OCI-LY7 (cell line): ENCODE measurements around the gene MAP3K3. TPM values are rescaled to one million over a fixed set of nuclear protein-coding genes. Genes with fewer than 3 reads are reported as not detected.

Source experiments
- BruUV-seq: library from RNA; stranded (reverse); fragments of 400-500 nt; replicated peaks from 2 replicates; lab custom pipeline; 2021; lab: Mats Ljungman, UMichigan
- CTCF ChIA-PET: fragments of 300-600 bp; sonication (Branson Sonifier 250); formaldehyde crosslinking; loops from one replicate; lab custom pipeline; 2022; ENCODE audit warnings: antibody characterized with exemption; ENCODE audit not compliant: unreplicated experiment; lab: Charles Lee
- POLR2A ChIA-PET: fragments of 300-600 bp; sonication (Branson Sonifier 250); formaldehyde crosslinking; loops from one replicate; lab custom pipeline; 2022; ENCODE audit warnings: antibody characterized with exemption; lab: Charles Lee
- DNase-seq: peaks from one replicate; pipeline ENCODE4 v3.0.0-alpha.2; 2015; ENCODE audit warnings: low spot score
- H2AFZ ChIP-seq: fragments of 200-600 bp; sonication (generic), shearing (Covaris generic); 2 replicates; pipeline ENCODE4 v1.6.1; 2014; ENCODE audit warnings: mild to moderate bottlenecking, antibody characterized with exemption, low read length, moderate library complexity
- H3K27ac ChIP-seq: fragments of 200-600 bp; sonication (generic); 2 replicates; pipeline ENCODE4 v1.5.1; 2014; ENCODE audit warnings: mixed run types, low read depth, mild to moderate bottlenecking, moderate library complexity, low read length, inconsistent platforms; ENCODE audit not compliant: poor library complexity, severe bottlenecking
- H3K36me3 ChIP-seq: fragments of 200-600 bp; sonication (generic); 2 replicates; pipeline ENCODE4 v1.6.1; 2014; ENCODE audit warnings: mild to moderate bottlenecking, antibody characterized with exemption, low read length, moderate library complexity, mixed read lengths; ENCODE audit not compliant: insufficient read depth
- H3K4me1 ChIP-seq: fragments of 200-600 bp; sonication (generic); 2 replicates; pipeline ENCODE4 v1.5.1; 2014; ENCODE audit warnings: mild to moderate bottlenecking, low read length; ENCODE audit not compliant: insufficient read depth, poor library complexity, severe bottlenecking
- H3K4me2 ChIP-seq: fragments of 200-600 bp; sonication (generic); 2 replicates; pipeline ENCODE4 v1.6.1; 2014; ENCODE audit warnings: mild to moderate bottlenecking, low read length
- H3K4me3 ChIP-seq: fragments of 200-600 bp; sonication (generic); 2 replicates; pipeline ENCODE4 v1.5.1; 2014; ENCODE audit warnings: mild to moderate bottlenecking, low read depth, low read length; ENCODE audit not compliant: poor library complexity, severe bottlenecking
- H3K79me2 ChIP-seq: fragments of 200-600 bp; sonication (generic); 2 replicates; pipeline ENCODE4 v1.6.1; 2016; ENCODE audit warnings: low read depth, mild to moderate bottlenecking, low read length, moderate library complexity, mixed read lengths; ENCODE audit not compliant: insufficient read depth
- H3K9me2 ChIP-seq: fragments of 200-600 bp; sonication (generic); 2 replicates; pipeline ENCODE4 v1.6.1; 2016; ENCODE audit warnings: mild to moderate bottlenecking, low read length, mixed read lengths; ENCODE audit not compliant: insufficient read depth
- H3K9me3 ChIP-seq: fragments of 200-600 bp; sonication (generic); 2 replicates; pipeline ENCODE4 v1.6.1; 2014; ENCODE audit warnings: mild to moderate bottlenecking, mixed run types, low read length, mixed read lengths
- H4K20me1 ChIP-seq: fragments of 200-600 bp; sonication (generic); 2 replicates; pipeline ENCODE4 v1.6.1; 2014; ENCODE audit warnings: mild to moderate bottlenecking, antibody characterized with exemption, low read length, moderate library complexity, mixed read lengths; ENCODE audit not compliant: insufficient read depth
- EZH2phosphoT487 ChIP-seq: fragments of 200-600 bp; sonication (generic); IDR thresholded peaks from 2 replicates; pipeline ENCODE4 v1.6.1; 2018; ENCODE audit warnings: low read depth, borderline replicate concordance, mild to moderate bottlenecking, mixed run types, antibody characterized with exemption, low read length, moderate library complexity, mixed read lengths
- intact Hi-C: fragments of 100-400 bp; cut with micrococcal nuclease; formaldehyde crosslinking; loops from one replicate; pipeline ENCODE4 v1.10.0; 2022; ENCODE audit not compliant: unreplicated experiment
- total RNA-seq, 2 experiments: library from RNA; depleted of rRNA in 1 of 2; stranded (reverse); fragments of >200 nt in 1 of 2; shearing (Covaris generic) in 1 of 2; gene quantifications; 2 replicates each; pipeline ENCODE4 v1.2.3, GENCODE V29; 2014 to 2022
- TF ChIP-seq, protein P1 (sequence below): fragments of 200-600 bp; sonication (generic); conservative IDR thresholded peaks from 2 replicates; pipeline ENCODE4 v1.5.1; 2014; ENCODE audit warnings: mild to moderate bottlenecking, antibody characterized with exemption, low read length, moderate library complexity, mixed read lengths

The MAP3K3 gene
- total RNA-seq, 2 experiments from 2014 or later, result 26.0 to 29.0 TPM

DNA sequence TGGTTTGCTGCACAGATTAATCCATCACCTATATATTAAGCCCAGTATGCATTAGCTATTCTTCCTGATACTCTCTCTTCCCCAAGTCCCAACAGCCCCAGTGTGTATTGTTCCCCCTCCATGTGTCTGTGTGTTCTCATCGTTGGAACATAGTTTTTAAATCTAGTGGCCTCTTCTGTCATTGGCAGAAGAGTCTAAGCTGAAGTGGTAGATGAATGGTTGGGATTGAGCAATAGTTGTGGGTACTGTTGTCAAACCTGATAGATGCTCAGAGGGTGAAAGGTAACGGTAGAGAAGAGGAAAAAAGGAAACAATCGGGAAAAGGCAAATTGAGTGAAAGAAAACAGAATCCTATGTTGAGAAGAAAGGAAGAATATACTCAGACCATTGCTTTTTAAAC, 29.9 kb downstream of the MAP3K3 start:
- TF ChIP-seq, protein P1, sequence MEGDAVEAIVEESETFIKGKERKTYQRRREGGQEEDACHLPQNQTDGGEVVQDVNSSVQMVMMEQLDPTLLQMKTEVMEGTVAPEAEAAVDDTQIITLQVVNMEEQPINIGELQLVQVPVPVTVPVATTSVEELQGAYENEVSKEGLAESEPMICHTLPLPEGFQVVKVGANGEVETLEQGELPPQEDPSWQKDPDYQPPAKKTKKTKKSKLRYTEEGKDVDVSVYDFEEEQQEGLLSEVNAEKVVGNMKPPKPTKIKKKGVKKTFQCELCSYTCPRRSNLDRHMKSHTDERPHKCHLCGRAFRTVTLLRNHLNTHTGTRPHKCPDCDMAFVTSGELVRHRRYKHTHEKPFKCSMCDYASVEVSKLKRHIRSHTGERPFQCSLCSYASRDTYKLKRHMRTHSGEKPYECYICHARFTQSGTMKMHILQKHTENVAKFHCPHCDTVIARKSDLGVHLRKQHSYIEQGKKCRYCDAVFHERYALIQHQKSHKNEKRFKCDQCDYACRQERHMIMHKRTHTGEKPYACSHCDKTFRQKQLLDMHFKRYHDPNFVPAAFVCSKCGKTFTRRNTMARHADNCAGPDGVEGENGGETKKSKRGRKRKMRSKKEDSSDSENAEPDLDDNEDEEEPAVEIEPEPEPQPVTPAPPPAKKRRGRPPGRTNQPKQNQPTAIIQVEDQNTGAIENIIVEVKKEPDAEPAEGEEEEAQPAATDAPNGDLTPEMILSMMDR, result no peak
- no peak for TF ChIP-seq EZH2phosphoT487
- BruUV-seq, result no TSS peak
- DNase-seq, result no peak
- ChIA-PET POLR2A (no interaction called here), CTCF (no interaction called here)
- intact Hi-C loops, result no loop called here
- H3K4me1 ChIP-seq, result peaks cover 2% of the 10 kb centered on the region
- peaks cover 24% of the 10 kb centered on the region for H3K36me3 ChIP-seq
- H3K4me3 ChIP-seq, result no peak overlapping the region
- H3K79me2 ChIP-seq, result no peaks in the 10 kb centered on the region
- no peaks in the 10 kb centered on the region for H3K9me2 ChIP-seq
- no peak overlapping the region for H3K27ac ChIP-seq
- no peak overlapping the region for H3K4me2 ChIP-seq
- no peak overlapping the region for H2AFZ ChIP-seq
- H3K9me3 ChIP-seq, result no peaks in the 10 kb centered on the region
- H4K20me1 ChIP-seq, result no peaks in the 10 kb centered on the region

DNA sequence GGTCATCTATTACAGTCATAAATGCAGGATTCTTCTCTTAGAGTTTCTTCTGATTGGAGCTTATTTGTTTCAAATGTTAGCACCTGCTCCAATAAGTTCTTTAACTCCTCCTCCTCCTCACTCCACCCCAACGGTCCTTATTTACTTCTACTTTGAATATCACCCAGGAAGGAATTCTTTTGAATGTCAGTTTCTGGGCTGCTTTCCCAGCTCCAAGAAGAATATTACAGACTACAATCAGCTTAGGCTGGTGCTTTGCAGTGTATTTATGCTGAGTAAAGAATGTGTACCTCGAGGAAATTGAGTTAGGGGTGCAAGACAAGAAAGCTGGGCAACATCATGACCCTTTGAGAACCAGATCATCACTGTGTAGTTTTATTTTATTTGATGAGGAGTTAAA, 30.8 kb downstream of the MAP3K3 start:
- TF ChIP-seq, protein P1, result no peak
- no peak for TF ChIP-seq EZH2phosphoT487
- DNase-seq, result no peak
- Histone ChIP-seq H3K4me1 (no peaks in the 10 kb centered on the region), H3K9me3 (no peaks in the 10 kb centered on the region), H3K79me2 (no peaks in the 10 kb centered on the region), H2AFZ (no peak overlapping the region), H3K4me2 (no peak overlapping the region), H3K27ac (no peak overlapping the region), H3K9me2 (no peaks in the 10 kb centered on the region), H3K36me3 (peaks cover 24% of the 10 kb centered on the region), H4K20me1 (no peaks in the 10 kb centered on the region), H3K4me3 (no peak overlapping the region)
- no TSS peak for BruUV-seq
- intact Hi-C loops, result no loop called here
- ChIA-PET CTCF (no interaction called here), POLR2A (interaction anchor here (0.7 to 2.0 kb wide), 2 partner anchors 13 to 997 kb away, joined by 3 to 8 read pairs; no protein-coding TSS in a partner anchor)

DNA sequence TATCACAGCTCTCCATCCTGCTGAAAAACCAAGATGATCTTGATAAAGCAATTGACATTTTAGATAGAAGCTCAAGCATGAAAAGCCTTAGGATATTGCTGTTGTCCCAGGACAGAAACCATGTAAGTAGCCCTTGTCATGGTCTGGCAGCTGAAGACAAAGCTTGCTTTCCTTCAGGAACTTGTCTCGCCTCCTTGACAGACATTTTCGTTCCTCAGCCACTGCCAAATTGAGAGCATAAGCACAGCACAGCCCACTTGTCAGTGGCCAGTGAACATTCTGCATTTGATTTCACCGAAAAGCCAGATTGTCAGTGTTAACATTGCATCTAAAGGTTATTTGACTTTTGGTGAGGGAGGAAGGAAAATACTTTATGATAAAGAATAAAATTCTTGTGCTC, 35.6 kb downstream of the MAP3K3 start:
- no peak overlapping the region for H3K4me3 ChIP-seq
- no peak overlapping the region for H3K27ac ChIP-seq
- H3K4me2 ChIP-seq, result no peak overlapping the region
- CTCF ChIA-PET, result no interaction called here
- H4K20me1 ChIP-seq, result no peaks in the 10 kb centered on the region
- TF ChIP-seq, protein P1, result no peak
- no peak for TF ChIP-seq EZH2phosphoT487
- H3K9me3 ChIP-seq, result no peaks in the 10 kb centered on the region
- DNase-seq, result no peak
- H2AFZ ChIP-seq, result no peak overlapping the region
- POLR2A ChIA-PET, result no interaction called here
- intact Hi-C loops, result no loop called here
- no peaks in the 10 kb centered on the region for H3K79me2 ChIP-seq
- no TSS peak for BruUV-seq
- H3K9me2 ChIP-seq, result no peaks in the 10 kb centered on the region
- no peaks in the 10 kb centered on the region for H3K4me1 ChIP-seq
- peaks cover 21% of the 10 kb centered on the region; the same call in 1 of the 2 replicates for H3K36me3 ChIP-seq
